Activated CD4-positive, alpha-beta T cell treated with anti-CD3 and anti-CD28 coated beads, Interleukin-2, Interleukin-6, amounts not matched to agents 100 ng/mL and 50 ng/mL, durations not matched to agents 16 hours and 8 hours (primary cell): ENCODE results near the gene WDR1.

Experiments used
- DNase-seq: peaks from one replicate; pipeline ENCODE4 v3.0.0-alpha.2; 2020

The WDR1 gene

DNA sequence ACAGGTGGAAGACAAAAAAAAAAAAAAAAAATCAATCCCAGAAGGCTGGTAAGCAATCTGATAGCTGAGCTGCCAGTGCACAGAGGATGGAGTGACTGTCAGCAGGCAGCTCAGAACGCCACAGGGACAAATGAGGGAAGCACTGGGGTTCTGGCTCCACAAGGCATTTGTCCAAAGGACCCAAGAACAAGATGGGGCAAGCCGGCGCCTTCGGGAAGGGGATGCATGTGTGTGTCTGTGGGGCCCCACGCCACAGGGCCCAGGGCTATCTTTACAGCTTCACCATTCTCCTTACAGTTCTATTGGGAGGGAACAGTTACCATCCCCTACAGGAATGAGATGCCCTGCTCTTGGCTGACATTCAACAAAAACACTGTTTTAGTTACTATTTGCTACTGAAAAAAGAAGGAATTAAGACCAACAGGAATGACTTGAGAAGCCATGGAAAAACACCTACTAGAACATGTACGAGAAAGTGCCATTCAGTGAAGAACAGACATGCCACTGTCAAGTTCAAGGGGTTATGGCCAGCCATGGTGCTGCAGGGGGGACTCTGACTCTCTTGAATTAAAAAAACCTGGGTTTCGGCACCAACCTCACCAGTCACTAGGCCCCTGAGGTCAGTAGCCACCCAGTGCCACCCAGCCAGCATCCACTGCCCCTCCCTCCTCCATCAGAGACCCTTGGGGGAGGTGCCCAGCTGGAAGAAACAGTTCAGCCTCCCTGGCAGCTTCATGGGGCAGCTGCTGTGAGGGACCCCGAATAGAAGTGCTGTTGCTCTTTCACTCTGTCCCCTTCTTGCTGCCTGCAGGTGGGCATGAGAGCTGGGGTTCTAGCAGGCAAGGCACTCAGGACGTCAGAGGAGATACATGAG is 18.5 kb downstream of the WDR1 start:
- no peak for DNase-seq

DNA sequence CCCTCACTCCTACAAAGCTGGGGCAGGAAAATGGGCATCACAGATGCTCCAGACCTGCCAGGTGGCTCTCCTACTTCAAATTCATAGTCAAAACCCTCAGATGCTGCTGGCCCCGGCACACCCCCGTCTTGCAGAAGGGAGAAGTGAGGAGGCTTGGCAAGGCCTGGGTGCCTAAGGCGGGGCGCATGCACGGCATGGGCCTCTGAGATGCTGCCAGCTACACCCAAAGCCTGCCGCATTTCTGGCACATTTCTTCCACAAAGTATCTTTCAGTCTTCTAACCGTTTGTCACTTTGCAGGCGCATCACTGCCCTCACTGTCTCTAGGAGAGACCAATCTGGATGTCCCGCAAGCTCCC is 19.6 kb downstream of the WDR1 start:
- no peak for DNase-seq

DNA sequence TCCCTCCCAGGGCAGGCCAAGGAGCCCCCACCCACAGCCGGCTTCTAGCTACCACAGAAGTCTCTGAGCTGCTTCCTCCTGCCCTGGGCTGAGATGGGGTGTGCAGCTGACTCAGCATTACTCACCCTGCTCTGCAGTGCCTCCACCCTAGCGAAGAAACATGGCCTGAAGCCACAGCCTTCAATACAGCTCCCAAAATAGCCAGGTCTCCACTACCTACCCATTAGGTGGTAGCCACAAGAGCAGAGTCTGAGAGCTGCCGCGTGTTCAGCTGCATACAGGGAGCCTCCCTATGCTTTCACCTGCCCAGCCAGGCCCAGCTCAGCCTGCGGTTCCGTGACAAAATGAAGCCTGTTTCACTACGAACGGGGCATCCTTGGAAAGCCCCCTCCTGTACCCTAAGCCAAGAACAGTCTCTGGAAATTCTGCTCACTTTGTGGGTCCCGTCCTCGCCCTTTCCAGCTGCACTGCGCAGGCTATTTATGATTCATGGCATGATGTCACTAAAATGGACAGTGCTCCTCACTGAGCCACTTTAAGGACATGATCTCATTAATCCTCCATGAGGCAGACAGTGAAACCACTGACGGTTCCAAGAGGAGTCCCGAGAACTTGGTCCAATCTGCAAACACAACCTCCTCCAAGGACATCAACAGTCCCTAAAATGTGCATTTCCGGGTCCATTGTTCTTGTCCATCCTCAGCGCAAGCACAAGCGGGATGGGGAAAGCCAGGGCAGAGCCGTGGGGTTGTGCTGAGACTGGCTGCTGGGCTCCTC is 20.2 kb downstream of the WDR1 start:
- peak; percentile 90 for DNase-seq

DNA sequence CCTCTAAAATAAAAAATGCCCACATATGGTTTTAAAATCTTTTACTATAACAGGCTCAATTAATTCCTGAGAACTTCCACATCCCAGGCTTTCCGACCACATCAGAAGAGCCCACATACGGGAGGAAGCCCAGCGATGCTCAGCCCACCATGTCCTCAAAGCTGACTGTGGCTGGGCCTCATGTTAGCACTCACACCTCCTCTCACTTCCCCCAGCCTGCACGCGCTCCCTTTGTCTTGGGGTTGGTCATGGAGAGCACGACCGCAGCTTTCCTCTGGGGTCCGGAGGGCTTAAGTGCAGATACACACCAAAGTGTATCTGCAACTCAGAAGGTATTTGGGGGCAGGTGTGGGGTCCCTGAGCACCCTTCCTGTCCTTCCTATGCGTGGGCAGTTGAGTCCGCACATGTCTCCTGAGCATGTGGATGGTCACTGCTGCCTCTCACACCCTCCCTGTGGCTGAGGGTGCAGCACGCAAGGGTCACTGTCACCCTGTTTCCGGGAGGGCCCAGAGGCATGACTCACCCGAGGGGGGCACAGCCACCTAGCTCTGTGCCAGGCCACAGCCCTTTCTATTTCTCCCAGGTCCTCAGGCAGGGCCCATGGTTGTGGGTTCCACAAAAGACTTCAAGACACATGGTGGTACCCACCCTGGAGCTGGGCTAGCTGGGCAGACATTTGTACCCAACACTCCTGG is 21.2 kb downstream of the WDR1 start:
- DNase-seq = peak; percentile 54

DNA sequence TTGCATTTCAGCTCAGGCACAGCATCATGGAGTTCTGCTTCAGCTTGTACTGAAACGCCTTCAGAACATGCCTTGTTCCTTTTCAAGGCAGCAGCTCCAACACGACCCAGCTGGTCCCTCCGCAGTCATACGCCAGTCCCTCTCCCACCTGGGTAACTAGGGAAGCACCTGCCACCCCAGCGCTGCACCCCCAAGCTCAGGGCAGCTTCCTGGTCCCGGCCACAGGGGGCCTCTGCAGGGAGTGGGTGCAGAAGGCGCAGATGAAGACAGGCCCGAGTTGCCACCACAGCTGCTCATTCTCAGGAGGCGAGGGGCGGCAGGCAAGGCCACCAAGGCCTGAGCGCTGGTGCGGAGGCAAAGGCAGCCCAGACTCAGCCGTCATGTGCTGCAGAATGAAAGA is 21.8 kb downstream of the WDR1 start:
- DNase-seq = no peak

DNA sequence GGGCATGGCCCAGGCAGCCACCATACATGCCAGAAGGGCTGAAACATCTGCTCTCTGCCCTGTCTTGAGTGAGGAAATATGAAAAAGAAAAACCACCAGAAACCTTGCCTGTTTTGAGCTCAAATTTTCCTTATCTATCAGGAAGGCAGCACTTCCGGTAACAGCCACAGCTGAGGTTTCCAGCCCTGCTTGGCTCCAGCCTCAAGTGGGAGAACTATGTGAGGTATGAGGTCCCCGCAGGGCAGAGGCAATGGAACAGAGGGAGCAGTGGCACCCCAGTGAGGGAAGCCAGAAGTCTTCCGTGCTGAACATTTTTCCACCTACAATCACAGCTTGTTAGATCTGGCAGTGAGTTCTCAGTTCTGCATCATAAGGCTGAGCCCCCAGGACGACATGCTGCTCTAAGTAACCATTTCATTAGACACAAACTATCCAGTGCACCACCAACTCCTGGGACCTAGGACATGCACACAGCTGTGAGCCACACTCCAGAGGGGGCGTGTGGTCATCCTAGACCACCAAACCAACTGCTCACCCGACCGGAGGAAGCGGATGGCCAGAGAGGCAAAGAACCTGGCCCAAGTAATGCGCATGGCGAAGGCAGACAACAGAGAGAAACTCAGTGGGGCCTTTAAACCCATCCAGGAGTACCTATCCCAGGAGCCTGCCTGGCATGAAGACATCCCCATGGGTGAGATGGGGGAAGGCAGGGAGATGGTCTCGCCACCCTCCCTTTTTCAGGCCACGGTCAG is 22.6 kb downstream of the WDR1 start:
- peak; percentile 55 for DNase-seq

DNA sequence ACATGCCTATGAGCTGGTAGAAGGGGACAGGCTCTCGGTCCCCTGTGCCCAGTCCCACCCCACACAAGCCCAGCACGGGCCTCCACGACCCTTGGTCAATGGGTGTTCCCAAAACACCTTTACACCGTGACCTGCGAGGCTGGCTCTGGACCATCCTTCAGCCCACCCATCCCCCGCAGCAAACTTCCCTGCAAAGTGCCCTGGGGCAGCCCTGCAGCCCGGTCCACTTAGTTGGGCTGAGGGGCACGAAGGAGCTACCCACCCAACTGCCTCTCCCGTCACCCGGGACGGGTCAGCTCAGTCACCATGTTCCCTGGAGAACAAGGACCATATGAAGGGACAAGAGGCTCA is 23.4 kb downstream of the WDR1 start:
- DNase-seq = no peak

DNA sequence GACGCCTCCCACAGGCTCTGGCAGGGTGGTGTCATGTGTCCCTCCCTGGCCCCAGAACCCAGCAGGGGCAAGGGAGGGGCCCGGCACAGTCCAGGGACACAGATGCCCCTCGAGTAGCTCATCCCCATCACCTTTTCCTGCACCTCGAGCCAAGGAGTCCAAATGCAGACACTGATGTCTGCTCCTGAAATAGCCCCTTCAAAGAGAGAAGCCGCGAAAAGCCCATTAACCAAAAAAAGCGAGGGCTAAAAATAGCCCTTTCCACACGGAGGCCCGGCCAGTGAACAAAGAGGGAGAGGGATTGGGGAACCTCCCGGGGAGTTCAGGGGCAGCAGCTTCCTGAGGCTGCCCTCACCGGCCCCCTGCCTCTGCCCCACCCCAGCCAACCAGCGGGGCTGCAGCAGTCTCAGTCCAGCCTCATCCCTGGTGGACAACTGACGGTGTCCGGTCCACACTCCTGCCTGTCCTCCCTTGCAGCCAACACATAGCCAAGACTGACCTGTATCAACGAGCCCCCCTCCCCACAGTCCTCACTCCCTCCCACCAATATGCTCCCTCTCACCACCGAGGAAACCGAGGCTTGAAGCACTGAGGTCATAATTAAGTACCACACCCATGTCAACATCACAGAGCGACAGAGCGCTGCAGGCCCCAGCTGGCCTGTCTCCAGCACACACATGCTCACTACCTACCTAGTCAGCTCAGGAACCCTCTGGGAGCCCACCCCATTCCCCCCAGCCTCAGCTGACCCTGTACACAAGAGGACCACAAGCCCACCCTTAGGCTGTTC is 23.9 kb downstream of the WDR1 start:
- no peak for DNase-seq

DNA sequence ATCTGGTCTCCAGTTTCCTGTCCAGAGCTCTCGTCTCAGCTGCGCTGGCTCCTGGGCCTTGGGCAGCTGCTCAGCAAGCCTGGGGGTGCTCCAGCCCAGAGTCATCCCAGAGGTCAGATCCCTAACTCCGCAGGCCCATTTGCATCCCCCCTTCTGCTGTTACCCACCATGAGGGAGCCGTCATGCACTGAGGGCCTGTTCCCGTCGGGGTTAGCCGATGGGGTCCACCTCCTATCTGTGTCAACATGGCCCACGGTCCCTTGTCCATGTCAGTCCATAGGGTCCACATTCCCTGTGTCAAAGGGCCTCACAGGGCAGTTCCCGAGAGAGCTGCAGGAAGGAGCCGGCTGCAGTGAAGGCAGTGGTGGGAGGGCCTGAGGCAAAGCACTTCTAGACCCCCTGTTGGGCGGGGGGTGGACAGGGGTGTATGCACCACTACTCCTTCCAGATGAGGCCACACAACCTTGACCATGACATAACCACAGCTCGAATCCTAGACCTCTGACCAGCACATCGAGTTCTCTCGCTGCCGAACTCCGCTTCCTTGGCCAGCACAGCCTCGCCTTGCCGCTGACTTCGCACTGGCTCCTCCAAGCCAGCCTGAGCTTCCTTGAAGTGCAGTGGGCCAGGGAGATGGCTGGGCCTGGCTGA is 24.9 kb downstream of the WDR1 start:
- DNase-seq = no peak

DNA sequence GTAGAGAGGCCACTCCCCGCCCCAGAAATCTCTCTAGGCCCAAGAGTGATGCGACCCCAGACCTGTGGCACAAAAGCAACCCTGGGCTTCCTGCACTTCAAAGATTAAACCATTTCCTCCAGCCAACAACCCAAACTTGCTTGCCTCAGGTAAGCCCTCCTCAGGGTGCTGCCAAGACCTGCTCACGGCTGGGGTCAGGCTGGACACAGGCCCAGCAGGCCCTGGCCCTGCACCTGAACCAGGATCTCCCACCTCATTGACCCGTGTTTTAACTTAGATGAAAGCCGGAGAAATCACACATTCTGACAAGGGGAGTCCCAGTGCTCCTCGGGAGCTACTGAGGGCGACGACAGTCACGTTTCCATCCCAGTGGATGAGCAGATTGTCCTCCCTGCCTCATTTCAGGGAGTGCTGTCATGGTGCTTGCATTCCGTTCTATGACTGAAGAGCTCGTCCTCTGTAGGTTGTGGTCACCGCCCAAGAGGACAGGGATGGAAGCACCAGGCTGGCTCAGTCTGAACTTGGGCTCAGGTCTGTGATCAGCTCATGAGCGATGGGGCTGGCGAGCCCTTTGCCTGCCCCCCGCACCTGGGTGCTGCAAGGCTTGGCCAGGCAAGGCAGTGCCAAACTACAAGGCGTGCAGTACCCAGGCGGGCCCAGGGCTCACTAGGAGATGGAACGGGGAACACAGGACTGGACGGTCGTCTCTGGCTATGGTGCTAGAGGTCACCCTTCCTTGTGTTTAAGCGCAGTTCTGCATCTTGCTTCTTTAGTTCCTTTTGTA is 25.9 kb downstream of the WDR1 start:
- no peak for DNase-seq

DNA sequence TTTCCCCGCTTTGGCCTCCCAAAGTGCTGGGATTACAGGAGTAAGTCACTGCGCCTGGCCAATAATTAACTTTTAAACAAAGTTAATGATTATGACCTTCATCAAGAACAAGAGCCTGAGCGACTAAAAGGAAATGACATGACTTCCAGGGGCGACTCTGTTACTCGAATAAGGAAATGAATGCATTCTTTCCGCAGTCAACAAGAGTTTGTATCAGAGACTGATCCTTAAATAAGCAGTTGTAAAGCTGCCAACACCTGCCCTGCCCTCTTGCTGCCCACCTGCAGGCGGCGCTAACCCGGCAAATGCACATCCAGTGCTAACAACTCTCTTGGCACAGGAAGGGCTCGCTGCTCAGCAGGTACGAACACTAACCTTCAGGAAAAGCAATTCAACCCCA is 27.3 kb downstream of the WDR1 start:
- DNase-seq = no peak

DNA sequence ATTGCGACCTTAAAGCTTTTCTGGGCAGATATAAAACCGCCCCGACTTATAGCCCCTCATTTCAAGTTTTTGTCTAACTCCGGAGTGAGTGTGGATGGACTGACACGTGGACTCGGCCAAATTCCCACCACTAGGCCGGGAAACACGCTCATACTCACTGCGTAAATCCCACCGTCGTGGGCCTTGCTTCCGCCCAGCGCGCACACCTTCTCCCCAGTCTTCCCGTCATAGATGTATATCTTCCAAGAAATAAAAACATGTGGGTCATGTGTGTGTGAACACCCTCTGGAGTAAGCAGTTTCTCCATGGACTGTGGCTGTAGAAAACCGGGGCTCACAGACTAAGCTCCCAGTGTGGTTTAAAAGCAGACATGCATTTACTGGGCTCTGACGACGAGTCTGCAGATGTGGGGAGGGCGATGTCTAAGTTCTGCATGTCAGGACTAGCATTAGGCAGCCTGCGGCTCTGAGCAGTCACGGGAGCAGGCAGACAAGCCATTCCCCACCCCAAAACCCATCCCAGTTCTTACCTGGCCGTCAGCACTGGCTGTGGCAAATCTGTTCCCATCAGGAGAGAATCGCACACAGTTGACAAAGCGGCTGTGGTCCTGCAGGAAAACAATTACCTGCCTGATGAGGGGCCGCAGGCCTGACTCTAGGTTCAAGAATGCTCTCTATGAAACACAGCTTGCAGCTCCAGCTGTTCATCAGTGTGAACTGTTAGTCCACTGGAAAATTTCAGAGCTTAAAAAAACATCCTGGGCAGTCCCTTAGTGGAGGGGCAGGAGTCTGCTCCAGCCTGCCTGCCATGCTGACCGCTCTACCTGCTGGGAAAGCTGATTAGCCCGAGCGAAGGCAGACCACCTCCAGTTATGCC is 28.2 kb downstream of the WDR1 start:
- DNase-seq = no peak

DNA sequence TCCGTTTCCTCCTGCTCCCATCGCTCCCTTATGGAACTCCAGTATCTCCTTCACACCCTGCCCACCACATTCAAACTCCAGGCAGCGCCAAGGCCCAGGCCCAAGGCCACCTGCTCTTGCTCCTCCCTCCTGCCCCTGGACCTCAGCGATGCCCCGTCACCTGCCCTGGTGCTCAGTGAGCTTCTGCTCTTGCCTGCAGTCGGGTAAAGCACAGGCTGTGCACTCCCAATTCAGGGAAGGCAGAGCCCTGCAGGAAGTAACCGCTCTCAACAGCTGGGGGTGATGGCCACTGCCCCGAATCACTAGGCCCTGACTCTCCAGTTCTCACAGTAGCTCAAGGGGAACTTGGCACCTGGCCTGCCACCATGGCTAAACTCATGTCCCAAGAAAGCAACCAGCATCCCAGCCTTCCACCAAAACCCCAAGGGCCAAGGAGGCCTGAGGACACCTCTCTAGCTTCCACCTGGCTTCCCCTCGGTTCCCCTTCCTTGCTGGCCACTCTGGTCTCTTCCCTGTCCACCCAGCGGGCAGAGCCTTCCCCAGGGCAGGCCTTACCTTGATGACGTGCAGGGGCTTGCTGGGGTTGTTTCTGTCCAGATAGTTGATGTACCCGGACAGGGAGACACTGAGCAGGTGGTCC is 29.3 kb downstream of the WDR1 start:
- DNase-seq = no peak

DNA sequence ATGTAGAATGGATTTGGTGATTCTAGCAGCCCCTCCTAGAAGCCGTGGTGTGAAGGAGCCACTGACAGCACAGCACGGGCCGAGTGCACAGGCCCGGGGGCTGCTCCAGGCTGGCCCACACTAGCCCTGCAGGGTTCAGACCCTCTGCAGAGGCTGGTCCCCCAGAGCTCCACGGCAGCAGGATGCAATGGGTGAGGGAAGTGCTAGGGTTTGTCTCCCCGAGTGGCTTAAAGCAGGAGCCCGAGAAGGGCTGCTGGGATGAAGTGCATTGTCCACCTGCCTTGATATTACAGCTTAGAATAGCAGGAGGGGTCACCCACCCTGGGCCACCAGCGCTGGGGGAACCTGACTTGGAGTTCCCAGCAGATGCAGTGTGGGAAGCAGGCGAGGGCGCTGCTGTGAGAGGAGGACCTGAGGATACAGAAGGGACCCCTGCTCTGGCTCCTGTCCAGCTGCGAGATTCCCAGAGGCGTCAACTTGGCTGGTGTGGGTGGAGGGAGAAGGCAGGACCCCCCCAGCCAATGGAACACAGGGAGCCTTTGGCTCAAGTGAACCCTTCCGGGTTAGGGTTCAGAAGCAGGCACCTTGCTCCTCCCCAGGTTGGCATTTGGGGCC is 30.0 kb downstream of the WDR1 start:
- DNase-seq = no peak

DNA sequence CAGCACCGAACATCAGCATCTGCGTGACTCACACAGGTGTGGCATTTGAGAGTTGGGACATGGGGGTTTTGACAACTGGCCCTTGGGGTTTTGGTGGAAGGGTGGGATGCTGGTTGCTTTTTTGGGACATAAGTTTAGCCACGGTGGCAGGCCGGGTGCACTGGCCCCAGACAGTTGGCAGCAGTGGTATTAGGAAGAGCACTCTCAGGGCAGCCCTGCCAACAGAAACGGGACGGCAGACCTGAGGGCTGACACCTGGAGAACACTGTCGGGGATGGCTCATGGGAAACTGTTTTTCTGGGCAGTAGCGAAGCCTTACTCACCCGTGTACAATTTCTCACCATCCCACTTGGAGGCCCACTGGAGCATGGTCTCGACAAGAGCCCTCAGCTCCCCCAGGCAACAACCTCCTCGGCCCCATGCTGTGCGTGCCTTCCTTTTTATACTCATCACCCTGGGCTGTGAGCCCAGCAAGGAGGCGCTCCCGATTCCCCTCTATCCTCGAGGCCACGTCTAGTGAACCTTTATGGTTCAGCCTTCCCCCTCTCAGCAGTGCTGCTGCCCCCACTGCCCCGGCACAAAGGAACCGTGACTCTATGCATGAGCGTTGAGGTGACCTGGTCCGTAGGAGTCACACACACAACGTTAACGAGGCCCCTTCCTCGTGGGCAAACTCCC is 30.6 kb downstream of the WDR1 start:
- no peak for DNase-seq

DNA sequence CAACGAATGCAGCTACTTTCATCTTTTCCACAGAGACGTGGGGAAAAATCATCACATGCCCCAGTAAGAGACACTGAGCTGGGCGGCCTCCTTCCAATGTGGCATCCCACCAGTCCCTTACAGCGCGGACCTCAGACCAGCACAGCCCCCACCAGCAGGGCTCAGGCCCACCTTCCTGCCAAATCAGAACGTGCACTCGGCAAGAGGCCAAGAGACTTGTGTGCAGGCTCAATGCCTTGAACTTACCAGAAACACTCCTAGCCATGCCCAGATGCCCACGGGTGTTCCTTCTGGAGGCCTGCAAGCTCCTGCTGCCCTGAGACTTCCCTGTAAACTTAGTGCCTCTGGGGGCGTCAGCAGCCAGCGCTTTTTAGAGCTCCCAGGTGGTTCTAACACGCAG is 31.2 kb downstream of the WDR1 start:
- DNase-seq = no peak

DNA sequence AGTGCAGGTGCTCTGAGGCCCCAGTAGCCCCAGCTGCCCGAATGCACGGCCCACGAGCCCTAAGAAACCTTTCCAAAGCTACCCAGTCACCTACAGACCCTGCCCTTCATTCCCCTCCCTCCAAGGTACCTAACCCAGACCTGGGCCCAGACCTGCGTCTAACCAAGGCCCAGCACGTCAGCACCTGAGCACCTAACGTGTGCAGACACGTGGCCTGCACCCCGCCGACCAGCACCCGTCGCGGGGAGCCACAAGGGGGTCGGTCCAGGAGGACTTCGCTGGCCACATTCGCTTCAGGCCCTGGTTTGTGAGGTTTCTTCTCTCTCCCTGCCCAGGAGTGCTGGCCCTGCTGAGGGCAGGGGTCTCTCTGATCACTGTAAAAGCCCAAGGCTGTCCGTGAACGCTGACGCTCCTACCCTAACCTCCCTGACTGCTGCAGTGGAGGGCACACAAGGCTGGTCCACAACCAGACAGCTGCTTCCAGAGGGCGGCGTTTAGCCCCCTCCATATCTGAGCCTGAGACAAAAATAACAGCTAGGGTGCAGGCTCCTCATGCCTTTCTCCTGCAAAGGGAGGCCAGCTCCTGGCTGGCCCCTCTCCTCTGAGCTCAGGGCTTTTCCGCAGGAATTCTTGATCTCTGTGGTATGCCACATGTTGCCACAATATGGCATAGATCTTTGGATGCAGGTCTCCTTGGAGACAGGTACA is 31.8 kb downstream of the WDR1 start:
- no peak for DNase-seq
